Colonic mucosa (tissue), 4 donors: Measurements from ENCODE around the gene HIVEP1. TPM values are rescaled to one million over a fixed set of nuclear protein-coding genes. Genes with fewer than 3 reads are reported as not detected.

Experiments
- DNase-seq: peaks from one replicate; pipeline ENCODE4 v3.0.0-alpha.2; 2020
- H3K27ac ChIP-seq: fragments of 200-600 bp; one replicate; pipeline ENCODE4 v1.8.0; 2021
- H3K27me3 ChIP-seq: fragments of 200-600 bp; one replicate; pipeline ENCODE4 v1.8.0; 2021
- H3K36me3 ChIP-seq: fragments of 200-600 bp; one replicate; pipeline ENCODE4 v1.8.0; 2021
- H3K4me1 ChIP-seq: fragments of 200-600 bp; one replicate; pipeline ENCODE4 v1.8.0; 2021; ENCODE audit warnings: mild to moderate bottlenecking
- H3K4me3 ChIP-seq: fragments of 200-600 bp; one replicate; pipeline ENCODE4 v1.8.0; 2021
- H3K9ac ChIP-seq, 2 donors: one replicate each; pipeline ENCODE4 v1.7.0; 2013; ENCODE audit warnings: control low read depth in 2 of 2, low read depth in 2 of 2, low read length in 2 of 2
- H3K9me3 ChIP-seq: fragments of 200-600 bp; one replicate; pipeline ENCODE4 v1.8.0; 2021
- CTCF ChIP-seq: fragments of 200-600 bp; IDR thresholded peaks from one replicate; pipeline ENCODE4 v1.8.0; 2022; ENCODE audit warnings: antibody characterized with exemption, mild to moderate bottlenecking
- intact Hi-C: fragments of 100-400 bp; cut with DNase I; formaldehyde crosslinking; loops from one replicate; pipeline ENCODE4 v1.14.1; 2022
- total RNA-seq, 2 donors: library from RNA; stranded (reverse); fragmentation: NEBNext Ultra II Directional in 1 of 2; extraction: Animal tissue kit (Norgen Biotek cat#: 25700) in 1 of 2; gene quantifications; one replicate each; pipeline ENCODE4 v1.2.1, GENCODE V29; 2021
- donor health status: healthy.
- donor health status: DM: no; HTN: no; CAD: no.
- donor health status: DM: no; HTN: no; CAD: no.

The HIVEP1 gene
- total RNA-seq, 2 donors from 2014 or later: 22.2 to 27.9 TPM

DNA sequence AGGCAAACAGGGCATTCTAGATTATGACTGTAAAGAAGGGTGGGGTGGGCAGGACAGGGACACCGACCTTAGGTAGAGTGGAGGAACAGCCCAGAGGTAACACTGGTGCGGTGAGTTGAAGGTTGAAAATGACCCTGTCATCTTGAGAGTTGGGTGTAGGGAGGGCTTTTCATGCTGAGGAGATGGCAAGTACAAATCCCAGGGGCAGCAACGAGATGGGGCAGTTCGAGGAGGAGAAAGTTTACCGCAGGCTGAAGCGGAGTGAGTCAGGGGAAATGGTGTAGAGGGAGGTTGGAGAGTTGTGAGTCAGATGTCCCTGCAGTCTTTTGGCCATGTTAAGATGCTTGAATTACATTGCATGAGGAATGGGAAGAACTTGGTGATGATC is 101.1 kb downstream of the HIVEP1 start:
- H3K9ac ChIP-seq: no peak overlapping the region
- H3K4me3 ChIP-seq: no peak overlapping the region
- DNase-seq: no peak
- intact Hi-C loops: no loop called here
- H3K27me3 ChIP-seq: no peaks in the 10 kb centered on the region
- no peaks in the 10 kb centered on the region for H3K36me3 ChIP-seq
- TF ChIP-seq CTCF: no peak
- H3K4me1 ChIP-seq: no peaks in the 10 kb centered on the region
- no peak overlapping the region for H3K27ac ChIP-seq
- H3K9me3 ChIP-seq: no peaks in the 10 kb centered on the region

DNA sequence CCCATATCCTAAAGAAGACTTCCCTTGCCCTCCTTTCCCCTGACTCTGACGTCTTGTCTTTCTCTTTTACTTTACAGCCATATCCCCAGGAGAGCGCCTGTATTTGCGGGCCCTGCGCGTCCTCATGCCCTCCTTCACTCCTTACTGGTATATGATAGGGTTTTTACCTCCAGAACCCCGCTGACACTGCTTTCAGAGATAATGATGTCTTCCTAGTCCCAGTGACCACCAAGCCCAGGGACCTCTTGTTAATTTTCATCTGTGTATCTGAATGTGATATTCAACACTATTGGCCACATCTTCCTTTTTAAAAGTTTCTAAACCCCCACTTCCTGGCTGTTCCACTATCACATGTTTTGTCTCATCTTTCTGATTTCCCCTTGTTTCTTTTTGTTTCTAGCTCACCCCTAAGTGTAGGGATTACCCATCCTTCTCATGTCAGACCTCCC is 102.0 kb downstream of the HIVEP1 start:
- TF ChIP-seq CTCF: no peak
- H3K27ac ChIP-seq: no peak overlapping the region

GRCh38 chr6:12115001-12115400 is 102.9 kb downstream of the HIVEP1 start:
- no peak for TF ChIP-seq CTCF
- Histone ChIP-seq H3K27ac (no peak overlapping the region), H3K4me1 (peaks cover 5% of the 10 kb centered on the region), H3K9ac (no peak overlapping the region), H3K27me3 (no peaks in the 10 kb centered on the region), H3K36me3 (no peaks in the 10 kb centered on the region), H3K4me3 (no peak overlapping the region), H3K9me3 (no peaks in the 10 kb centered on the region)
- DNase-seq: no peak
- intact Hi-C loops: no loop called here

More for the DNA sequence above, 102.0 kb downstream of the HIVEP1 start:
- Histone ChIP-seq H3K9me3 (no peaks in the 10 kb centered on the region), H3K9ac (no peak overlapping the region), H3K36me3 (no peaks in the 10 kb centered on the region), H3K27me3 (no peaks in the 10 kb centered on the region), H3K4me3 (no peak overlapping the region), H3K4me1 (peaks cover 5% of the 10 kb centered on the region)
- intact Hi-C loops: no loop called here
- DNase-seq: no peak

GRCh38 chr6:12115492-12115891 is 103.4 kb downstream of the HIVEP1 start:
- no peak for TF ChIP-seq CTCF
- peaks cover 5% of the 10 kb centered on the region for H3K4me1 ChIP-seq
- H3K36me3 ChIP-seq: no peaks in the 10 kb centered on the region
- DNase-seq: no peak
- H3K4me3 ChIP-seq: no peak overlapping the region
- no peaks in the 10 kb centered on the region for H3K27me3 ChIP-seq
- no peak overlapping the region for H3K27ac ChIP-seq
- no peaks in the 10 kb centered on the region for H3K9me3 ChIP-seq
- intact Hi-C loops: no loop called here
- H3K9ac ChIP-seq: no peak overlapping the region

GRCh38 chr6:12116264-12116800 is 104.2 kb downstream of the HIVEP1 start:
- no peak overlapping the region for H3K4me3 ChIP-seq
- TF ChIP-seq CTCF: no peak
- H3K9me3 ChIP-seq: no peaks in the 10 kb centered on the region
- no peaks in the 10 kb centered on the region for H3K36me3 ChIP-seq
- no peak for DNase-seq
- no peak overlapping the region for H3K27ac ChIP-seq
- peaks cover 5% of the 10 kb centered on the region for H3K4me1 ChIP-seq
- H3K9ac ChIP-seq: no peak overlapping the region
- intact Hi-C loops: no loop called here
- no peaks in the 10 kb centered on the region for H3K27me3 ChIP-seq
